Urothelium cell line (cell line): Measurements from ENCODE around the gene ATAD3B.
"Not testable (repeated sequence)": the region's sequence is repeated elsewhere in the genome, so short reads cannot be mapped to it uniquely, and the experiment has no call there.

ENCODE experiments used
- DNase-seq: peaks from one replicate; pipeline ENCODE4 v3.0.0; 2011; ENCODE audit warnings: low spot score, mixed read lengths
- FAIRE-seq: peaks from 2 replicates; lab custom pipeline; 2011; peaks lifted over from hg19 to GRCh38; lab: Jason Lieb, UNC

ATAD3B gene

GRCh38 chr1:1509465-1509850, 37.9 kb downstream of the ATAD3B start:
- FAIRE-seq, DNase-seq: not testable (repeated sequence)

GRCh38 chr1:1510912-1511532, 39.5 kb downstream of the ATAD3B start:
- DNase-seq (no peak), FAIRE-seq (no peak)

GRCh38 chr1:1511533-1512285, 40.1 kb downstream of the ATAD3B start, which contains the start of gene ATAD3A:
Gene ATAD3A, plus strand, starts transcription at chr1:1512162. Its CDS starts 107 bp downstream, at chr1:1512269.
- no peak for FAIRE-seq
- DNase-seq, result peak; percentile 95

GRCh38 chr1:1512425-1512824, 40.9 kb downstream of the ATAD3B start:
- DNase-seq, result not testable (repeated sequence)
- peak; percentile 32 for FAIRE-seq

GRCh38 chr1:1513675-1514074, 42.1 kb downstream of the ATAD3B start:
- not testable (repeated sequence) for FAIRE-seq, DNase-seq

GRCh38 chr1:1514376-1514775, 42.8 kb downstream of the ATAD3B start:
- not testable (repeated sequence) for FAIRE-seq, DNase-seq

- FAIRE-seq, DNase-seq: not testable (repeated sequence)
Measured at GRCh38 chr1:1516923-1517322, 45.4 kb downstream of the ATAD3B start.

GRCh38 chr1:1517973-1518620, 46.5 kb downstream of the ATAD3B start:
- FAIRE-seq, result peak; percentile 90
- no peak for DNase-seq

GRCh38 chr1:1518621-1519007, 47.0 kb downstream of the ATAD3B start:
- peak; percentile 23 for FAIRE-seq
- DNase-seq, result not testable (repeated sequence)

GRCh38 chr1:1519805-1520505, 48.4 kb downstream of the ATAD3B start:
- DNase-seq, result not testable (repeated sequence)
- FAIRE-seq, result peak; percentile 87

- DNase-seq (no peak), FAIRE-seq (no peak)
Measured at GRCh38 chr1:1521331-1521730, 49.8 kb downstream of the ATAD3B start.

GRCh38 chr1:1522536-1522935, 51.0 kb downstream of the ATAD3B start:
- not testable (repeated sequence) for FAIRE-seq, DNase-seq

- FAIRE-seq, DNase-seq: not testable (repeated sequence)
Measured at GRCh38 chr1:1523226-1523625, 51.7 kb downstream of the ATAD3B start.

GRCh38 chr1:1523651-1524050, 52.1 kb downstream of the ATAD3B start:
- FAIRE-seq, DNase-seq: not testable (repeated sequence)

- FAIRE-seq, DNase-seq: not testable (repeated sequence)
Measured at GRCh38 chr1:1524750-1525383, 53.3 kb downstream of the ATAD3B start.

GRCh38 chr1:1526476-1526875, 54.9 kb downstream of the ATAD3B start:
- FAIRE-seq, DNase-seq: not testable (repeated sequence)

GRCh38 chr1:1527092-1527816, 55.7 kb downstream of the ATAD3B start:
- FAIRE-seq, result no peak
- no peak for DNase-seq

GRCh38 chr1:1528301-1529267, 57.0 kb downstream of the ATAD3B start:
- FAIRE-seq, result no peak
- no peak for DNase-seq

GRCh38 chr1:1529321-1529720, 57.8 kb downstream of the ATAD3B start:
- FAIRE-seq, result no peak
- DNase-seq, result no peak
